Body of pancreas (tissue), 4 donors: Measurements from ENCODE around the gene ZC3H13. TPM values are rescaled to one million over a fixed set of nuclear protein-coding genes. Genes with fewer than 3 reads are reported as not detected.

Experiments
- ATAC-seq: fragments of 150-250 bp; one replicate; pipeline ENCODE4 v1.9.1; 2016
- DNase-seq, 4 donors: peaks; one replicate each; pipeline ENCODE4 v3.0.0-alpha.2; 2019
- H3K27ac ChIP-seq, 4 donors: fragments of 200-600 bp; sonication (generic); 1 replicate in 3 of 4; 2 replicates in 1 of 4; pipeline versions ENCODE4 v1.5.1 to v1.6.1; 2016 to 2019; ENCODE audit warnings: mild to moderate bottlenecking in 1 of 4, mixed read lengths in 1 of 4, moderate library complexity in 1 of 4
- H3K27me3 ChIP-seq, 2 donors: fragments of 200-600 bp; sonication (generic); one replicate each; pipeline ENCODE4 v1.6.0; 2016; ENCODE audit warnings: mild to moderate bottlenecking in 1 of 2
- H3K36me3 ChIP-seq, 2 donors: fragments of 200-600 bp; sonication (generic); replicated peaks in 1 of 2; 2 replicates each; pipeline ENCODE4 v1.5.1; 2016; ENCODE audit warnings: low read depth in 2 of 2; ENCODE audit not compliant: insufficient read depth in 1 of 2
- H3K4me1 ChIP-seq: fragments of 200-600 bp; sonication (generic); one replicate; pipeline ENCODE4 v1.6.0; 2016
- H3K4me3 ChIP-seq, 2 donors: fragments of 200-600 bp; sonication (generic); 1 replicate in 1 of 2; 2 replicates in 1 of 2; pipeline ENCODE4 v1.5.1; 2016 to 2019
- H3K9me3 ChIP-seq, 3 donors: fragments of 200-600 bp; sonication (generic); 1 replicate in 2 of 3; 2 replicates in 1 of 3; pipeline ENCODE4 v1.5.1; 2016
- CTCF ChIP-seq, 7 experiments: fragments of 450-650 bp in 4 of 7; fragments of 200-600 bp in 3 of 7; sonication (generic) in 3 of 7; IDR thresholded peaks; one replicate each; pipeline ENCODE4 v1.5.1; 2016 to 2019; ENCODE audit warnings: antibody characterized with exemption in 7 of 7
- POLR2A ChIP-seq, 3 donors: fragments of 450-650 bp; IDR thresholded peaks; one replicate each; pipeline ENCODE4 v1.6.1; 2016; ENCODE audit warnings: antibody characterized with exemption in 3 of 3, mild to moderate bottlenecking in 2 of 3
- WGBS, 2 donors: methylation state at CpG; one replicate each; pipeline ENCODE4 v1.1.5; 2017; 5-methylcytosine and 5-hydroxymethylcytosine counted together
- intact Hi-C: fragments of 100-400 bp; cut with DNase I; formaldehyde crosslinking; loops from one replicate; pipeline ENCODE4 v1.15.1; 2023
- total RNA-seq, 2 donors: library from RNA; depleted of rRNA; stranded (reverse); fragments of >200 nt; gene quantifications; one replicate each; pipeline ENCODE4 v1.1.0, GENCODE V29; 2016

ZC3H13 gene
- total RNA-seq, 2 donors from 2014 or later: 12.7 to 31.0 TPM

GRCh38 chr13:45953082-45953481 lies 99.5 kb downstream of the ZC3H13 start:
- Histone ChIP-seq H3K36me3 (peaks cover 0 to 7% of the 10 kb centered on the region in 2 donors), H3K27me3 (no peaks in the 10 kb centered on the region), H3K4me1 (no peaks in the 10 kb centered on the region), H3K4me3 (no peak overlapping the region), H3K9me3 (no peaks in the 10 kb centered on the region), H3K27ac (no peak overlapping the region)
- no peak for ATAC-seq
- intact Hi-C loops: no loop called here
- no peak for TF ChIP-seq POLR2A (IDR thresholded peaks at IDR 0.05)
- no peak for TF ChIP-seq CTCF (IDR thresholded peaks at IDR 0.05)
- DNase-seq: no peak
- 93 to 95% methylated on average over 3 of the region's 3 CpGs for WGBS, 2 donors

- H3K4me3 ChIP-seq: no peak overlapping the region
- no peak for ATAC-seq
- no peak overlapping the region for H3K27ac ChIP-seq
- no peaks in the 10 kb centered on the region for H3K4me1 ChIP-seq
- no peak for DNase-seq
- WGBS, 2 donors: 88 to 91% methylated on average over 3 of the region's 3 CpGs
- no peaks in the 10 kb centered on the region for H3K9me3 ChIP-seq
- no peaks in the 10 kb centered on the region for H3K36me3 ChIP-seq
- no peaks in the 10 kb centered on the region for H3K27me3 ChIP-seq
- TF ChIP-seq CTCF (IDR thresholded peaks at IDR 0.05) (no peak), POLR2A (IDR thresholded peaks at IDR 0.05) (no peak)
- intact Hi-C loops: no loop called here
Observed at GRCh38 chr13:45951724-45952123, 100.8 kb downstream of the ZC3H13 start.

- no peak for TF ChIP-seq CTCF (IDR thresholded peaks at IDR 0.05)
- TF ChIP-seq POLR2A (IDR thresholded peaks at IDR 0.05): no peak
- no peak overlapping the region for H3K4me3 ChIP-seq
- no peaks in the 10 kb centered on the region for H3K27me3 ChIP-seq
- intact Hi-C loops: no loop called here
- H3K4me1 ChIP-seq: no peaks in the 10 kb centered on the region
- H3K36me3 ChIP-seq: no peaks in the 10 kb centered on the region
- no peaks in the 10 kb centered on the region for H3K9me3 ChIP-seq
- peak overlapping the region in 1 of 4 donors; percentile 27 for H3K27ac ChIP-seq
- no peak for ATAC-seq
- no peak for DNase-seq
Observed at GRCh38 chr13:45951166-45951565, 101.4 kb downstream of the ZC3H13 start.

GRCh38 chr13:45950386-45951000 lies 102.1 kb downstream of the ZC3H13 start:
- Histone ChIP-seq H3K36me3 (no peaks in the 10 kb centered on the region), H3K9me3 (no peaks in the 10 kb centered on the region), H3K4me3 (no peak overlapping the region), H3K27me3 (no peaks in the 10 kb centered on the region), H3K4me1 (no peaks in the 10 kb centered on the region), H3K27ac (peak overlapping the region in 1 of 4 donors; percentile 27)
- intact Hi-C loops: no loop called here
- TF ChIP-seq POLR2A (IDR thresholded peaks at IDR 0.05) (no peak), CTCF (IDR thresholded peaks at IDR 0.05) (no peak)
- DNase-seq (peak in 1 of 4 donors; percentile 15), ATAC-seq (no peak)
- WGBS, 2 donors: 73 to 83% methylated on average over 4 of the region's 4 CpGs

- intact Hi-C loops: no loop called here
- WGBS, 2 donors: 78 to 86% methylated on average over 1 of the region's 1 CpG
- Histone ChIP-seq H3K4me3 (no peak overlapping the region), H3K36me3 (no peaks in the 10 kb centered on the region), H3K27ac (no peak overlapping the region), H3K4me1 (no peaks in the 10 kb centered on the region), H3K9me3 (no peaks in the 10 kb centered on the region), H3K27me3 (no peaks in the 10 kb centered on the region)
- no peak for TF ChIP-seq POLR2A (IDR thresholded peaks at IDR 0.05)
- no peak for TF ChIP-seq CTCF (IDR thresholded peaks at IDR 0.05)
- ATAC-seq (no peak), DNase-seq (no peak)
Observed at GRCh38 chr13:45949161-45949560, 103.4 kb downstream of the ZC3H13 start.
